Peyer's patch (tissue), 4 donors: ENCODE results near the gene PDZD7.

Experiments used
- POLR2A ChIP-seq, 2 donors: fragments of 450-650 bp; IDR thresholded peaks; one replicate each; pipeline ENCODE4 v1.5.1; 2017; ENCODE audit warnings: antibody characterized with exemption in 2 of 2, mild to moderate bottlenecking in 2 of 2, moderate library complexity in 2 of 2
- TF ChIP-seq, protein P1 (sequence below), 6 experiments: fragments of 450-650 bp in 4 of 6; fragments of 200-600 bp in 2 of 6; sonication (generic) in 1 of 6; IDR thresholded peaks; one replicate each; pipeline ENCODE4 v1.5.1; 2017 to 2019; ENCODE audit warnings: antibody characterized with exemption in 6 of 6, mild to moderate bottlenecking in 3 of 6, moderate library complexity in 1 of 6

DNA sequence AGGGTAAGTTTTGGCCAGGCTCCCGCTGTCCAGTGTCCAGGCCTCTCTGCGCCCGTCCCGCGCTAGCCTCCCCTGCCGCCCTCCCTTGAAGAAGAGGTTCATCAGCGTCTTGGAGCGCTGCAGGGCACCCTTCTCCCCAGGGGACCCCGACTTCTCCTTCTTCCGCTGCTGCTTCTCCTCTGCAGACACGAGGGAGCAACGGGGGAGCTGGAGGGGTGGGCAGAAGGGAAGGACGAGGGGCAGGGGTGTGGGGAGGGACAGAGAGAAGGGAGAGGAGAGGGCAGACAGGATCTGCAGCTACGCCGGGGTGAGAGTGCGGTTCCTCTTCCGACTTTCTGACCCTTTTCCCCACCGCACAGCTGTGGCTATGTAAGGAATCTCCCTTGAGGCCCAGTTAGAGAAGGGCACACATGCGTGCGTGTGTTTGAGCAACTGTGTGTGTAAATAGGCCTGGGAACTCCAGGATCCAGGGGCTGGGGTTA is 12.8 kb downstream of the PDZD7 start:
- TF ChIP-seq, protein P1, sequence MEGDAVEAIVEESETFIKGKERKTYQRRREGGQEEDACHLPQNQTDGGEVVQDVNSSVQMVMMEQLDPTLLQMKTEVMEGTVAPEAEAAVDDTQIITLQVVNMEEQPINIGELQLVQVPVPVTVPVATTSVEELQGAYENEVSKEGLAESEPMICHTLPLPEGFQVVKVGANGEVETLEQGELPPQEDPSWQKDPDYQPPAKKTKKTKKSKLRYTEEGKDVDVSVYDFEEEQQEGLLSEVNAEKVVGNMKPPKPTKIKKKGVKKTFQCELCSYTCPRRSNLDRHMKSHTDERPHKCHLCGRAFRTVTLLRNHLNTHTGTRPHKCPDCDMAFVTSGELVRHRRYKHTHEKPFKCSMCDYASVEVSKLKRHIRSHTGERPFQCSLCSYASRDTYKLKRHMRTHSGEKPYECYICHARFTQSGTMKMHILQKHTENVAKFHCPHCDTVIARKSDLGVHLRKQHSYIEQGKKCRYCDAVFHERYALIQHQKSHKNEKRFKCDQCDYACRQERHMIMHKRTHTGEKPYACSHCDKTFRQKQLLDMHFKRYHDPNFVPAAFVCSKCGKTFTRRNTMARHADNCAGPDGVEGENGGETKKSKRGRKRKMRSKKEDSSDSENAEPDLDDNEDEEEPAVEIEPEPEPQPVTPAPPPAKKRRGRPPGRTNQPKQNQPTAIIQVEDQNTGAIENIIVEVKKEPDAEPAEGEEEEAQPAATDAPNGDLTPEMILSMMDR (IDR thresholded peaks at IDR 0.05), result no peak
- TF ChIP-seq POLR2A (IDR thresholded peaks at IDR 0.05), result no peak
